C4-2B (cell line): ENCODE data around the gene FAM76B.

Source experiments
- H3K27ac ChIP-seq: fragments of 450-650 bp; 2 replicates; pipeline ENCODE4 v1.5.1; 2017
- ZFX ChIP-seq: fragments of 450-650 bp; IDR thresholded peaks from 2 replicates; pipeline ENCODE4 v1.6.1; 2017
- TF ChIP-seq, protein P1 (sequence below): fragments of 450-650 bp; conservative IDR thresholded peaks from 2 replicates; pipeline ENCODE4 v1.5.1; 2017; ENCODE audit warnings: mild to moderate bottlenecking

FAM76B gene

DNA sequence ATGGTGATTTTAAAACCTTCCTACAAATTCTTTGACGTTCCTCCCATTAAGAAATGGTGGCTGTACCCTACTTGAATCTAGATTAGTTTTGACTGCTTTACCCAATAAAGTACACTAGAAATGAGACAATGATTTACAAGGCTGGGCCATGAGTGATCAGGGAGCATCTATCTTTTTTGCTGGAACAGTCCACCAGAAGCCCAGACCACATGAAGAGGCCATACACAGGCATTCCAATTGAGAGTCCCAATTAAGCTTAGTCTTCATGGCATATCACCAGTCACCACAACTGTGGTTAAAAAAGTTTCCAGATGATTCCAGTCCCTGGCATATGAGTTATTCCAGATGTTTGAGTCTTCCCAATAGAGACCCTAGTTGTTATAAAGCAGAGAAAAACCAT lies 39.5 kb downstream of the FAM76B start:
- TF ChIP-seq ZFX = no peak
- TF ChIP-seq, protein P1, sequence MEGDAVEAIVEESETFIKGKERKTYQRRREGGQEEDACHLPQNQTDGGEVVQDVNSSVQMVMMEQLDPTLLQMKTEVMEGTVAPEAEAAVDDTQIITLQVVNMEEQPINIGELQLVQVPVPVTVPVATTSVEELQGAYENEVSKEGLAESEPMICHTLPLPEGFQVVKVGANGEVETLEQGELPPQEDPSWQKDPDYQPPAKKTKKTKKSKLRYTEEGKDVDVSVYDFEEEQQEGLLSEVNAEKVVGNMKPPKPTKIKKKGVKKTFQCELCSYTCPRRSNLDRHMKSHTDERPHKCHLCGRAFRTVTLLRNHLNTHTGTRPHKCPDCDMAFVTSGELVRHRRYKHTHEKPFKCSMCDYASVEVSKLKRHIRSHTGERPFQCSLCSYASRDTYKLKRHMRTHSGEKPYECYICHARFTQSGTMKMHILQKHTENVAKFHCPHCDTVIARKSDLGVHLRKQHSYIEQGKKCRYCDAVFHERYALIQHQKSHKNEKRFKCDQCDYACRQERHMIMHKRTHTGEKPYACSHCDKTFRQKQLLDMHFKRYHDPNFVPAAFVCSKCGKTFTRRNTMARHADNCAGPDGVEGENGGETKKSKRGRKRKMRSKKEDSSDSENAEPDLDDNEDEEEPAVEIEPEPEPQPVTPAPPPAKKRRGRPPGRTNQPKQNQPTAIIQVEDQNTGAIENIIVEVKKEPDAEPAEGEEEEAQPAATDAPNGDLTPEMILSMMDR = no peak
- H3K27ac ChIP-seq = no peak overlapping the region

DNA sequence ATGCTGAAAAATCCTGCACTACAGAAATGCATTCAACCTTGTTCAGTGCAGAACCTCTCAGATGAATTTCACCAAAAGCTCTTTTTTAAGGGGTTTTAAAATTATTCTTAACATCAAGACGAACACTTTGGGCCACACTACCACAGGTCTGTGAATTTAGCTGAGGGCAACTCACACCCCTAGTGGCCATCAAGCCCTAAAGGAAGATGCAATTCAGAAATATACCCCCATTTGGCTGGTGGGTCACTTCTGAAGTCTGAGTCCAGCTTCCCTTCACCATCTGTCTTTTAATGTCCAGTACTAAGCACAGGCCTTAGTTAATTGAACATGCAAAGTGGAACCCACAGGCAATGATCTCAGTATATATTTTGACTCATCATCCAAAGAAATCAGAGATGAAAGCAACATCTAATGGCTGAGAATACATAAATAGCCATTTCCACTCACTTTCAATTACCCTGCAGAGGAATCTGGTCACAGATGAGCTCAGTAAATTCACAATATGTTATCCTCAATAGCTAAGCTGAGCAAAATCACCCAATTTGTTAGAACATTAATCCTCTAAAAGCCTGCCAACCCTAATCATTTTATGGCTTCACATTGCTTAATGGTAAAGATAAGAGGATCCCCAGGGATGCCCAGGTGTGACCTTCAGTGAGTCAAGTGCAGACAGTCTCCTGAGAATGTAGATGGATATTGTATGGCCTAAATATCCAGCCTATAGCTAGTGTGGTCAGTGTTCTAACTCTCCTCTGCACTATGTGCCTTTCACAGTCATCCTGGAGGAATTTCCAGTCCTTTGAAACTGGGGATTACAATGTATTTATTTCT lies 50.3 kb downstream of the FAM76B start:
- no peak for TF ChIP-seq ZFX
- TF ChIP-seq, protein P1 = peak; percentile 28
- H3K27ac ChIP-seq = no peak overlapping the region

DNA sequence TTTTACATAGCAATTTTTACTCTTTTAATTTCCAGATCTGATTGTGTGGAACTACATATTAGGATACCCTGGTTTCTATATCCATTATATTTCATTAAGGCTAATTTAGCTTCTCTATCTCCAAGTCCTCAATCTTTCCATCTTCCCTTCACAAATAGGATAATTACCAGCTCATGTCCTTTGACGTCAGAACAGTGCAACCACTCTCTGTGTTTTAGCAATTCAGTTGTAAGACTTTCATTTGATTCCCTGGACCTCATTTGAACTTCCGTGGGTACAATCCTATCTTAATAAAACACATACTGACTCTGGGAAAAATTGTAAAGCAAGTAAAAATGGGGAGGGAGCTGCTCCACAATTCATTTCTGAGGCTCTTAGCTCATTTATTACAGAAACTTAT lies 52.8 kb downstream of the FAM76B start:
- H3K27ac ChIP-seq = no peak overlapping the region
- TF ChIP-seq ZFX = no peak
- TF ChIP-seq, protein P1 = no peak

DNA sequence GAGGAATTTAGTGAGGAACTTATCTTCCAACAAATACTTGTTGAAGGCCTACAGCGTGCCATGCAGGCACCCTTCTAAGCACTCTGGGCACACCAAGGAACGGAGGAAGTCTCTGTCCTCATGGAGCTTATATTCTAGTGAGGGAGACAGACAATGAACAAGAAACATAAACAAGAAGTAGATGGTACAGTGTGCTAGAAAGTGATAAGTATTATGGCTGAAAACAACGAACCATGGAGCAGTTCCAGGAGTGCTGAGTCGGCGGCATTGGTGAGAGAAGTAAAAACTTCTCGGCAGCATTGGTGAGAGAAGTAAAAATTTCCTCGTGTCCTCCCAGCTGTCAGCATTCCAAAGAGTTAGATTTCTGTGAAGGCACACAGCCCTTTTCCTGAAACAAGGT lies 53.2 kb downstream of the FAM76B start:
- no peak overlapping the region for H3K27ac ChIP-seq
- TF ChIP-seq ZFX = no peak
- TF ChIP-seq, protein P1 = no peak

DNA sequence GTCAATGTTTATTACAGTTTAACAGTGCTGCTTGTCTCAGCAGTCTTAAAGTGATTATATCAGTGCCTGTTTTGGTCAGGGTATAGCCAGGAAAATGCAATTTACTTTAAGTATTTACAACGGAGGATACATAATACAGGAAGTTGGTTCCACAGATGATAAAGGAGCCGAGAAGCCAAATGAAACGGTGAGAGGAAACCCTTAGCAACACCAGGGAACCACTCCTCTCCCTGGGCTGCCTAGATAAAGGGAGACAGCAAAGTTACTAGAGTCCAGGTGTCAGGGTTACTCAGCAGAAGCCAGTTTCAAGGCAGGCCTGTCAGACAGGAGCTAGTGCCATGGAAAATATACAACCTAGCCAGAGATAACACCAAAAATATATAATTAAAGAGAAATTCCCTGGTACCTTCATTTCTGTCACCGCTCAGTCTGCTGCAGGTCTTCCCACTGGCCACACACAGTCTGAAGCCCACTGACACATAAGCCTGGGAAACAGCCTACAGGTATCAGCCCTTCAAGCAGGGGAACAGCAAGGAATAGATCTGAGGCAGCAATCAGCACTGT lies 55.5 kb downstream of the FAM76B start:
- H3K27ac ChIP-seq = no peak overlapping the region
- TF ChIP-seq, protein P1 = no peak
- TF ChIP-seq ZFX = no peak

DNA sequence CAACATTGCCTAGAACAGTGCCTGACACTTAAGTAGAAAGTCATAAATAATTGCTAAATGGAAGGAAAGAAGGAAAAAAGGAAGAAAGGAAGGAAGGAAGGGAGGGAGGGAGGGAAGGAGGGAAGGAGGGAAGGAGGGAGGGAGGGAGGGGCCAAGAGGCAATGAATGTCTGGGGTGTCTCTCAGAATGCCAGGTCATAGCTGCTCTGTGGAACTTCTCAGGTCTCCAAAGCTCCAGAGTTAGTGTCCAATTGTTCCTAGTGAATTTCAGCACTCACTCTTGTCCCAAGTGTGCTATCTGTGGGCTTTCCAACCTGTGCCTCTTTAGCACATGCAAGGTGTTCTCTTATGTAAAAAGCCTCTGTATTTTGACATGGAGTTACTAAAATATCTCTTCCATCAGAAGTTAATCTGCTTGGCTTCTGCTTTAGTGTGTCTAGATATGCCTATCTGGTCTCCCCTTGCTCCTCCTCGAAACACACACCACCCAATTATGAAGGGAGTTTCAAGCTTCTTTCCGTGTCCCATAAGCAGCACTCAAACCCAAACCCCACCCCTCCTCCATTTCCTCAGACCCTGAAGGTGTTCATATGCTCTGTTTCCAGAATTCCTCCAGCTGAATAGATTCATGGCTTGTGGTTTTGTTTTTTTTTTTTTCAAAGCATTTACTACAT lies 56.5 kb downstream of the FAM76B start:
- no peak for TF ChIP-seq ZFX
- TF ChIP-seq, protein P1 = no peak

DNA sequence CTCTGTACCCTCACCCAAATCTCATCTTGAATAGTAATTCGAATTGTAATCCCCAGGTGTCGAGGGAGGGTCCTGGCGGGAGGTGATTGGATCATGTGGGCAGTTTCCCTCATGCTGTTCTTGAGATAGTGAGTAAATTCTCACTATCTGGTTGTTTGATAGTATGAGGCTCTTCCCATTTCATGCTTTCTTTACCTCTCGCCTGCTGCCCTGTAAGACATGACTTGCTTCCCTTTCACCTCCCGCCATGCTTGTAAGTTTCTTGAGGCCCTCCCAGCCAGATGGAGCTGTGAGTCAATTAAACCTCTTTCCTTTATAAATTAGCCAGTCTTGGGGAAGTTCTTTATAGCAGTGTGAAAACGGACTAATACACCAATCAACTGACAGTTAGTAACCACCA lies 60.1 kb downstream of the FAM76B start:
- TF ChIP-seq ZFX = no peak
- TF ChIP-seq, protein P1 = no peak
- no peak overlapping the region for H3K27ac ChIP-seq

More for the DNA sequence above, 56.5 kb downstream of the FAM76B start:
- no peak overlapping the region for H3K27ac ChIP-seq
